CMK (cell line): ENCODE data around the gene PNKP.
A peak's percentile ranks its signal among the peaks of the same experiment; 100 is the strongest.

Experiments
- DNase-seq: peaks from one replicate; pipeline ENCODE4 v3.0.0-alpha.2; 2010; ENCODE audit warnings: low read depth

PNKP gene

DNA sequence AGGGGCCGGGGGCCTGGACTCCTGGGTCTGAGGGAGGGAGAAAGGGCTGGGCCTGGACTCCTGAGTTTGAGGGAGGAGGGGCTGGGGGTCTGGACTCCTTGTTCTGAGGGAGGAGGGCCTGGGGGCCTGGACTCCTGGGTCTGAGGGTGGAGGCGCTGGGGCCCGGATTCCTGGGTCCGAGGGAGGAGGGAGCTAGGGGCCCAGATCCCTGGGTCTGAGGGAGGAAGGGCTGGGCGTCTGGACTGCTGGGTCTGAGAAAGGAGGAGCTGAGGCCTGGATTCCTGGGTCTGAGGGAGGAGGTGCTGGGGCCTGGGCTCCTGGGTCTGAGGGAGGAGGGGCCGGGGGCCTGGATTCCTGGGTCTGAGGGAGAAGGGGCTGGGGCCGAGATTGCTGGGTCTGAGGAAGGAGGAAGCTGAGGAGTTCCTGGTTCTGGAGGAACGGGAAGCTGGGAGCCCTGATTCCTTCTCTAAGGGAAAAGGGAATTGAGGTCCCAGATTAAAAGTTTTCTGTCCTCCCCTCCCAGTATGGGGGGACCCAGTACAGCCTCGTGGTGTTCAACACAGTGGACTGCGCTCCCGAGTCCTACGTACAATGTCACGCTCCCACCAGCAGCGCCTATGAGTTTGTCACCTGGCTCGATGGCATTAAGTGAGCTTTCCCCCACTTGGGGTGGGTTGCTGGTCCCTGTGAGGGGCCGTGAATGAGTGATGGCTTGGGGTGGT, 48.6 kb downstream of the PNKP start:
- DNase-seq, result no peak

- peak; percentile 61 for DNase-seq
Measured at GRCh38 chr19:49817964-49818648, 49.3 kb downstream of the PNKP start, which contains the start of gene MED25. MED25 (plus strand) TSS chr19:49818289; CDS start chr19:49818342, 53 bp downstream.

DNA sequence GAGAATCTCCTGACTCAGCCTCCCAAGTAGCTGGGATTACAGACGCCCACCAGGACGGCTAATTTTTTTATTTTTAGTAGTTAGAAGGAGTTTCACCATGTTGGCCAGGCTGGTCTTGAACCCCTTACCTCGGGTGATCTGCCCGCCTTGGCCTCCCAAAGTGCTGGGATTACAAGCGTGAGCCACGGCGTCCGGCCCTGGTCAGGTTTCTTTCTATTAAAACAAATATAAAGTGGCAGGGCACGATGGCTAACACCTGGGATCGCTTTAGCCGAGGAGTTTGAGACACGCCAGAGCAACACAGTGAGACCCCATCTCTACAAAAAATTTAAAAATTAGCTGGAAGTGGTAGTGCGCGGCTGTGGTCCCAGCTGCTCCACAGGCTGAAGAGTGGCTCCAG, 50.8 kb downstream of the PNKP start:
- no peak for DNase-seq

DNA sequence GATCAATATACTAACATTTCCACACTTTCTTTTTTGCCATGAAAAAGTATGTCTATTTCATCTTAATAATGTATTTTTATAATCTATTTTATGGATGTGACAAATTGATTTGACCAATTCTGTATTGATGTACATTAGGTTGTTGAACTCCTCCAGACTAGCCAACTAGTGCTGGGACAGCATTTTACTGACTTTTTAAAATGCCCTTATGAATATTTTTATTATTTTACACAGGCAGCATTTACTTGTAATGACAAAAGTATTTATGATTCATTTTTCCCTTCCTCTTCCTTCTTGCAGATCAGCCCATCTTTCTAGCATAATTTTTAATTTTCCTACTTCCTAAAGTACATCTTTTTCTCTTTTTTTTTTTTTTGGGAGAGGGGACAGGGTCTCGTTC, 53.4 kb downstream of the PNKP start:
- no peak for DNase-seq

DNA sequence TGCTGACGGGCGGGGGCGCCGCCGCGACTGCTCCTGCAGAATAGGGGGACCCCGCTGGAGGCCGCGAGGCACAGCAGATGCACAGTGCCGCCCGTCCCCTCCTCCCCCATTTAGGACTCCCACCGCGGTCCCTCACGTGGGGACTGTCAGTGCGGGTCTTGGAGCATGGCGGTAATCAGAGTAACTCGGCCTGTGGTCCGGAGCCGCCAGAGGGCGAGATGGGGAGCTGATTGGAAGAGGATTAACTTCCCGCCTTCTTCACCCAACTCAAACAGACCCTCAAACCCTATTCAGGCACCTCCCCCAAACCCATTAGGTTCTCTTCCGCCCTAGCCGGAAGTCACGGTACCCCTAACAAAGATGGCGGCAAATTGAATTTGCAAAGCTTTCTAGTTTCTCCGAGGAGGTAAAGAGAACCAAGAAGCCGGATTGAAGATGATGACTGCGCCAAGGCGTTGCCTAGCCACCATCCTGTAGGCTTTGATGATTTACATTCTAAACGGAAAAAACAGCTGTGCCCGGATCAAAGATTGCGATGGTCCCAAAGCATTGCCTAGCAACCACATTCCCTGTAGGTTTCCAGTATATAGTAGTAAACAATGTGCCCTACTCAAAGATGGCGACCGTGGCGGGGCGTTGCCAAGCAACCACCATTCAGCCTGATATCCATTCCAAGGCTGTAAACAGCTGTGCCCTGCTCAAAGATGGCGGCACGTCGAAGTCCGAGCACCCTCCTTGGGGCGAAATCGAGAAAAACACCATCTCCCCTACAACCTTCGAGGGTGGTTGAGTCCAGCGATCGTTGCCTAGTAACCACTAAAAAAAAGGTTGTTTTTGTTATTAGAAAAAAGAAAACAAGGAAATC, 54.1 kb downstream of the PNKP start, which contains the start of gene FUZ:
Gene FUZ, minus strand, starts transcription at position 296 of the 865 bp plus-strand sequence. Its CDS starts 186 bp downstream, at position 110.
- DNase-seq, result peak; percentile 99

DNA sequence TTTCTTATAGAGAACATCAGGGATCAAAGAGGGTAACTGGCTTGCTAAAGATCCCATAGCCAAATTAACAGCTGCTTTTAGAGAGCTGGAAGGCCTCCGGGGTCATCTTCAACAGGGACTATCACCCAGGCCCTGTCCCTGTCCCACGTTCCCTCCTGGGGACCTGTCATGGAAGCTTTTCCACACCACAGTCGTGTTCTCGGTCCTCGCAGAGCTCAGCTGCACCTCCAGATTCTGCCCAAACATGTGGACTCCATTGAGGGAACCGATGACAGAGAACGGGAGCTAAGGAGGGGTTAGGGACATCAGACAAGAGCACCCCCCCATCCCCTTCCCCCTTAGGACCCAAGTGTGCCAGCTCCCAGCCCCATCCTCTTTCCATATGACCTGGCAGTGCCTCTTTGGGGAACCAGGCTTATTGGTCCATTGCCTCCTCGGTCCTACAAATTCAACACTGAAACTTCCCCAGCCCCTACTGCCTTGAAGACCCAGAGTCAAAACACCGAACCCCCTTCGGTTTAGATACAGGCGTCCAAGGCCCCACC, 54.9 kb downstream of the PNKP start:
- DNase-seq, result no peak

GRCh38 chr19:49811328-49811727, 56.0 kb downstream of the PNKP start:
- no peak for DNase-seq
